ENCODE measurements around the gene PUM1. TPM values are rescaled to one million over a fixed set of nuclear protein-coding genes. Genes with fewer than 3 reads are reported as not detected.
A peak's percentile ranks its signal among the peaks of the same experiment; 100 is the strongest.

The PUM1 gene
- total RNA-seq, 1 donor from 2014 or later: 137 TPM

DNA sequence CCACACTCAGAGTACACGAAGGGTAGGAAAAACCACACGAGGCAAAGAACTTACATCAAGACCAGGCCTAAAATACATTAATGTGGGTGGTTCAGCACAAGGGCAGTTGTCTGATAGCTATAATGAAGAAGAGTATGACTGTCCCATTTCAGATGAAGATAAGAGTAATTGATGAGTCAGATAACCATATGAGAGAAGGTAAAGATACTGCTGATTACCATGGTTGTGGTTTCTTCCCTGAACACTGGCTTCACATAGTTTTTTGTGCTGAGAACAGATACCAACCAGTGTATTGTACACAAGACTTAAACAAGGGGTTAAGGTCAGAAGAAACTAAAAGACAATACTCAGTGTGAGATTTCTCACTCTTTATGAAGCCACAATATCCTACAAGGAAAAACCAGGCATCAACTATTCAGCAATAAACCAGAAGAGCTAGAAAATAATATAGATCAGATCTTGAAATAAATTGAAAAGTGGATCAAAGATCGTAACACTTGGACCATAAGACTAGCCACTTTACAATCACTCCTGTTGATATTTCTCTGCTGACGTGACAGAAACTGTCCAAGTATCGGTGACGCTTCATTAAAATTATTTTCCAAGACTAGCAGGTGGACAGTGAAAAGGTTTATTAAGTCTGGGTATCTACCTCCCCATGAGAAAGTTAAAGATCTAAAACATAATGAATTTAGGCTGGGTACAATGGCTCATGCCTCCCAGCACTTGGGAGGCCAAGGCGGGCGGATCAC, 28.6 kb downstream of the PUM1 start:
- ATAC-seq (ENCODE audit: low read depth) (no peak), DNase-seq (no peak)
- no peaks in the 10 kb centered on the region for H3K9me3 Mint-ChIP-seq
- H3K36me3 Mint-ChIP-seq (ENCODE audit: low read depth): peaks cover 52% of the 10 kb centered on the region
- intact Hi-C loops (cut with micrococcal nuclease): no loop called here
- no peak overlapping the region for H3K27ac Mint-ChIP-seq
- POLR2A ChIA-PET: no interaction called here
- peaks cover 67% of the 10 kb centered on the region for H3K4me1 Mint-ChIP-seq
- no peaks in the 10 kb centered on the region for H3K27me3 Mint-ChIP-seq
- H3K4me3 Mint-ChIP-seq: no peak overlapping the region
- TF ChIP-seq CTCF (IDR thresholded peaks at IDR 0.05): no peak
- CTCF ChIA-PET: no interaction called here

GRCh38 chr1:31033598-31033997, 31.9 kb downstream of the PUM1 start:
- ChIA-PET POLR2A (interaction anchor here (0.7 kb wide), 1 partner anchor 37 kb away, joined by 11 read pairs; no protein-coding TSS in a partner anchor), CTCF (no interaction called here)
- peaks cover 78% of the 10 kb centered on the region for H3K4me1 Mint-ChIP-seq
- no peak for ATAC-seq (ENCODE audit: low read depth)
- no peak for DNase-seq
- no peaks in the 10 kb centered on the region for H3K27me3 Mint-ChIP-seq
- H3K4me3 Mint-ChIP-seq: no peak overlapping the region
- intact Hi-C loops (cut with micrococcal nuclease): no loop called here
- peaks cover 49% of the 10 kb centered on the region for H3K36me3 Mint-ChIP-seq (ENCODE audit: low read depth)
- no peak for TF ChIP-seq CTCF (IDR thresholded peaks at IDR 0.05)
- no peaks in the 10 kb centered on the region for H3K9me3 Mint-ChIP-seq
- no peak overlapping the region for H3K27ac Mint-ChIP-seq

DNA sequence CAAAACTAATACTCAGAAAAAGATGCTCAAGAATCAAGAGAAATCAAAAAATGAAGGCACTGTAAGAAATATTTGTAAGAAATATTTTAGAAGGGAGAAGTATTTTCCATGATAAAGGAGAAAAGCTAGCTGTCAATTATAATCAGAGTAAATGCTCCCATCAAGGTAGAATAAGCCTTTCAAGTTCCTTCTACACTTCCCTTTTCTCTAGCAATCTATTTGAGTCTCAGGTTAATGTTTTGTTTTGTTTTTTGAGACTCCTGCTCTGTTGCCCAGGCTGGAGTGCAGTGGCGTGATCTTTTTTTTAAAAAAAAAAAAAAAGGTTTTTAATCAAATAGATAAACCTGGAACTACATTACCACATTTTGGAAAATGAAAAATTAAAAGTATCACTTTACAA, 33.3 kb downstream of the PUM1 start:
- ATAC-seq (ENCODE audit: low read depth) (no peak), DNase-seq (no peak)
- ChIA-PET CTCF (no interaction called here), POLR2A (interaction anchor here (0.7 kb wide), 1 partner anchor 253 kb away, joined by 5 read pairs; no protein-coding TSS in a partner anchor)
- Mint-ChIP-seq H3K36me3 (ENCODE audit: low read depth) (peaks cover 51% of the 10 kb centered on the region), H3K4me3 (no peak overlapping the region), H3K27ac (no peak overlapping the region), H3K4me1 (peaks cover 83% of the 10 kb centered on the region), H3K9me3 (no peaks in the 10 kb centered on the region), H3K27me3 (no peaks in the 10 kb centered on the region)
- intact Hi-C loops (cut with micrococcal nuclease): no loop called here
- TF ChIP-seq CTCF (IDR thresholded peaks at IDR 0.05): no peak

DNA sequence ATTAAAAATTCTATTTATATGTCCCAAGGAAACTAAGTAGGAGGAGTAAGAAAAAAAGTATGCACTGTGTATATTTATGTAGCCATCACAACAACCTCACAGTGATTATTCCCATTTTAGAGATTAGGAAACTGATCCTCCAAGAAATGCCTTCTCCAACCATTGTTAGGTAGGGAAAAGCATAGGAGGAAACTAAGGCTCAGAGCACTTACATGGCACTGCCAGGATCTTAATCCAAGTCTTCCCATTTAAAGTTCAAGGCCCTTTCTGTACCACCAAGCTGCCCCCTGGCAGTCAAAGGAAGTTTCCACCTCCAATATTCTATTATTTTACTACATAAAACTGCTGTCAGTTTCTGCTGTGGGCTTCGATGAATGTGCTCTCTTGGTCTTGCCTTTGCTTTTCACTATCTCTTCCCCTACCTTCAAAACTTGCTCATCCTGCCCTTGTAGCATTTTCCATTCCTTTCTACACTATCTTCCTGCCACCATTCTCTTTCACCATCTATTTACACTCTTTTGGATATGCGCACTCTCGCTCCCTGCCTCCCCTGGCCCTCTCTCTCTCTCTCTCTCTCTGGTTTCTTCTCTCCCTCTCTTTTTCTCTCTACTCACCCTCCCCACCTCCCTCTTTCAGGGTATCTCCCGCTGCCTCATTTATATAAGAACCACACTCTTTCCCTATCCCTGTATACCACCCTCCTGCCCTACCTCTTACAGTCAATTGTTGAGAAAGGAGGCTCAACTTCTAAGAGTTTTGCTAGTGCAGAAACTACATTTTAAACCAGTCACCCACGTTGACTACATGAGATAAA, 34.0 kb downstream of the PUM1 start:
- Mint-ChIP-seq H3K9me3 (no peaks in the 10 kb centered on the region), H3K4me1 (peaks cover 80% of the 10 kb centered on the region), H3K27ac (peak overlapping the region; percentile 5), H3K4me3 (peak overlapping the region; percentile 11), H3K36me3 (ENCODE audit: low read depth) (peaks cover 47% of the 10 kb centered on the region), H3K27me3 (no peaks in the 10 kb centered on the region)
- ChIA-PET CTCF (no interaction called here), POLR2A (interaction anchor here (0.9 kb wide), 1 partner anchor 18 kb away, joined by 6 read pairs; no protein-coding TSS in a partner anchor)
- intact Hi-C loops (cut with micrococcal nuclease): no loop called here
- no peak for TF ChIP-seq CTCF (IDR thresholded peaks at IDR 0.05)
- ATAC-seq (ENCODE audit: low read depth) (no peak), DNase-seq (no peak)

GRCh38 chr1:31029026-31029425, 36.5 kb downstream of the PUM1 start:
- peaks cover 83% of the 10 kb centered on the region for H3K4me1 Mint-ChIP-seq
- TF ChIP-seq CTCF (IDR thresholded peaks at IDR 0.05): no peak
- ChIA-PET POLR2A (interaction anchor here (0.6 kb wide), 2 partner anchors 31 to 58 kb away, joined by 5 read pairs; no protein-coding TSS in a partner anchor), CTCF (no interaction called here)
- H3K9me3 Mint-ChIP-seq: no peaks in the 10 kb centered on the region
- H3K27me3 Mint-ChIP-seq: no peaks in the 10 kb centered on the region
- H3K27ac Mint-ChIP-seq: peak overlapping the region; percentile 68
- DNase-seq (no peak), ATAC-seq (ENCODE audit: low read depth) (no peak)
- H3K36me3 Mint-ChIP-seq (ENCODE audit: low read depth): peaks cover 41% of the 10 kb centered on the region
- no peak overlapping the region for H3K4me3 Mint-ChIP-seq
- intact Hi-C loops (cut with micrococcal nuclease): loop anchor here (2.0 to 5.0 kb wide), 2 partner anchors 16 to 38 kb away; partner anchors contain the start of gene PUM1
